HG03442 (cell line): ENCODE measurements around the gene MOV10.

Source experiments
- ATAC-seq: cut with Tn5 transposase; IDR thresholded peaks from one replicate; pipeline ENCODE4 v1.9.1; 2021; ENCODE audit warnings: mild to moderate bottlenecking, moderate library complexity; ENCODE audit not compliant: unreplicated experiment

Gene MOV10

GRCh38 chr1:112698366-112699310 lies 24.2 kb downstream of the MOV10 start:
- no peak for ATAC-seq

- ATAC-seq = no peak
Observed at GRCh38 chr1:112699425-112700144, 25.1 kb downstream of the MOV10 start.

- ATAC-seq = peak; percentile 42
Observed at GRCh38 chr1:112700290-112701226, 26.1 kb downstream of the MOV10 start.

- ATAC-seq = no peak
Observed at GRCh38 chr1:112701227-112702066, 27.0 kb downstream of the MOV10 start.

GRCh38 chr1:112702067-112702395 lies 27.6 kb downstream of the MOV10 start:
- no peak for ATAC-seq

- ATAC-seq = no peak
Observed at GRCh38 chr1:112702420-112703261, 28.2 kb downstream of the MOV10 start.

- ATAC-seq = no peak
Observed at GRCh38 chr1:112703706-112704105, 29.2 kb downstream of the MOV10 start.

GRCh38 chr1:112704391-112704933 lies 30.0 kb downstream of the MOV10 start:
- ATAC-seq = peak; percentile 0

- peak; percentile 56 for ATAC-seq
Observed at GRCh38 chr1:112704934-112705627, 30.6 kb downstream of the MOV10 start.

- peak; percentile 54 for ATAC-seq
Observed at GRCh38 chr1:112706505-112707220, 32.2 kb downstream of the MOV10 start, which contains the start of gene RHOC. RHOC (minus strand) TSS chr1:112707127; CDS start chr1:112703799, 3,328 bp downstream.

GRCh38 chr1:112707221-112708001 lies 33.0 kb downstream of the MOV10 start:
- ATAC-seq = peak; percentile 56

GRCh38 chr1:112708002-112708448 lies 33.6 kb downstream of the MOV10 start:
- ATAC-seq = no peak

GRCh38 chr1:112708489-112708888 lies 34.0 kb downstream of the MOV10 start:
- ATAC-seq = no peak

GRCh38 chr1:112710159-112710558 lies 35.7 kb downstream of the MOV10 start:
- no peak for ATAC-seq

GRCh38 chr1:112710586-112710985 lies 36.1 kb downstream of the MOV10 start:
- ATAC-seq = no peak

GRCh38 chr1:112711041-112711440 lies 36.6 kb downstream of the MOV10 start:
- ATAC-seq = no peak

- ATAC-seq = no peak
Observed at GRCh38 chr1:112711670-112712069, 37.2 kb downstream of the MOV10 start.
